K562 (cell line): Measurements from ENCODE around the gene LXN. TPM values are rescaled to one million over a fixed set of nuclear protein-coding genes. Genes with fewer than 3 reads are reported as not detected.
A peak's percentile ranks its signal among the peaks of the same experiment; 100 is the strongest.

ENCODE experiments used
- AFF1 ChIP-seq, 2 experiments: fragments of 450-650 bp; IDR thresholded peaks; 2 replicates each; pipeline ENCODE4 v1.6.1; 2018; ENCODE audit warnings: mild to moderate bottlenecking in 2 of 2, low read depth in 1 of 2; ENCODE audit not compliant: partially characterized antibody in 2 of 2
- ARNT ChIP-seq, 2 experiments: fragments of 450-650 bp; IDR thresholded peaks; 2 replicates each; pipeline ENCODE4 v1.6.1; 2016; ENCODE audit warnings: mild to moderate bottlenecking in 1 of 2
- CBX2 ChIP-seq: fragments of 200-600 bp; sonication (generic); IDR thresholded peaks from one replicate; pipeline ENCODE4 v1.6.1; 2012; ENCODE audit warnings: mild to moderate bottlenecking, low read length, inconsistent platforms; ENCODE audit not compliant: insufficient read depth, poor library complexity, severe bottlenecking
- CHD4 ChIP-seq: fragments of 200-600 bp; sonication (generic); IDR thresholded peaks from 3 replicates; pipeline ENCODE4 v1.6.1; 2012; ENCODE audit warnings: low read depth, mild to moderate bottlenecking, mixed read lengths, low read length, inconsistent platforms; ENCODE audit not compliant: insufficient read depth, insufficient replicate concordance, poor library complexity, severe bottlenecking
- DMBX1 ChIP-seq: fragments of 250-450 bp; sonication (Bioruptor Pico); IDR thresholded peaks from 2 replicates; pipeline ENCODE4 v1.8.0; 2022; ENCODE audit warnings: inconsistent platforms, mild to moderate bottlenecking, moderate library complexity, borderline replicate concordance
- ERF ChIP-seq: fragments of 450-650 bp; formaldehyde crosslinking; IDR thresholded peaks from 2 replicates; pipeline ENCODE4 v1.4.0; 2020; ENCODE audit warnings: mild to moderate bottlenecking, mixed read lengths
- FOXJ2 ChIP-seq: fragments of 200-800 bp; sonication (Bioruptor generic); IDR thresholded peaks from 2 replicates; pipeline ENCODE4 v1.6.1; 2016; ENCODE audit warnings: missing genetic modification characterization, missing compliant biosample characterization
- FOXK1 ChIP-seq: sonication (generic); formaldehyde crosslinking; IDR thresholded peaks from 2 replicates; pipeline ENCODE4 v1.8.0; 2022; ENCODE audit warnings: missing genetic modification reagents, mild to moderate bottlenecking, borderline replicate concordance
- GABPB2 ChIP-seq: fragments of 250-450 bp; sonication (Bioruptor Pico); conservative IDR thresholded peaks from 2 replicates; pipeline ENCODE4 v1.5.1; 2021; ENCODE audit warnings: mild to moderate bottlenecking
- NFRKB ChIP-seq: fragments of 450-650 bp; IDR thresholded peaks from 2 replicates; pipeline ENCODE4 v1.6.1; 2016; ENCODE audit warnings: low read depth
- NFYB ChIP-seq: IDR thresholded peaks from 2 replicates; pipeline ENCODE4 v1.6.1; 2011; ENCODE audit warnings: mild to moderate bottlenecking, moderate library complexity; ENCODE audit not compliant: insufficient read length; ENCODE audit errors: extremely low read depth
- PHB ChIP-seq: fragments of 250-450 bp; sonication (Bioruptor Pico); IDR thresholded peaks from 2 replicates; pipeline ENCODE4 v1.5.0; 2021
- RB1 ChIP-seq: fragments of 450-650 bp; IDR thresholded peaks from 2 replicates; pipeline ENCODE4 v1.6.1; 2017; ENCODE audit warnings: low read depth, mild to moderate bottlenecking
- RBM17 ChIP-seq: fragments of 200-400 bp; formaldehyde crosslinking; IDR thresholded peaks from 2 replicates; pipeline ENCODE4 v1.6.1; 2017; ENCODE audit warnings: low read depth, mild to moderate bottlenecking, low read length, borderline replicate concordance
- STAG1 ChIP-seq: sonication (generic); formaldehyde crosslinking; IDR thresholded peaks from 2 replicates; pipeline ENCODE4 v1.5.0; 2020; ENCODE audit warnings: missing genetic modification reagents, borderline replicate concordance
- STAT5A ChIP-seq: IDR thresholded peaks from 2 replicates; pipeline ENCODE4 v1.6.1; 2012; ENCODE audit warnings: low read length, inconsistent platforms, borderline replicate concordance
- TCF7 ChIP-seq: sonication (generic); IDR thresholded peaks from 2 replicates; pipeline ENCODE4 v1.6.1; 2016; ENCODE audit warnings: antibody characterized with exemption, borderline replicate concordance
- TEAD2 ChIP-seq: fragments of 450-650 bp; IDR thresholded peaks from 2 replicates; pipeline ENCODE4 v1.6.1; 2016; ENCODE audit warnings: missing genetic modification characterization, control low read depth, missing compliant biosample characterization
- VEZF1 ChIP-seq: fragments of 200-800 bp; sonication (Bioruptor generic); IDR thresholded peaks from 2 replicates; pipeline ENCODE4 v1.6.1; 2017; ENCODE audit warnings: missing genetic modification characterization, missing compliant biosample characterization
- ZNF12 ChIP-seq: sonication (generic); formaldehyde crosslinking; IDR thresholded peaks from 2 replicates; pipeline ENCODE4 v1.4.0; 2020; ENCODE audit warnings: mild to moderate bottlenecking, missing genetic modification reagents
- ZNF133 ChIP-seq: fragments of 250-450 bp; sonication (Bioruptor Pico); IDR thresholded peaks from 2 replicates; pipeline ENCODE4 v1.4.0; 2020; ENCODE audit warnings: mild to moderate bottlenecking
- ZNF316 ChIP-seq: fragments of 450-650 bp; IDR thresholded peaks from 2 replicates; pipeline ENCODE4 v1.6.1; 2016
- ZNF395 ChIP-seq: fragments of 200-800 bp; sonication (Bioruptor generic); IDR thresholded peaks from 2 replicates; pipeline ENCODE4 v1.6.1; 2017; ENCODE audit warnings: missing genetic modification characterization, missing compliant biosample characterization
- ZNF717 ChIP-seq: fragments of 250-450 bp; sonication (Bioruptor Pico); IDR thresholded peaks from 2 replicates; pipeline ENCODE4 v1.5.0; 2021
- polyA plus RNA-seq, 8 experiments: library from polyadenylated mRNA; depleted of rRNA in 4 of 8; stranded (reverse) in 5 of 8; unstranded in 3 of 8; fragments of >200 nt; fragmentation: Nextera tagmentation in 2 of 8; fragmentation: Illumina TruSeq in 1 of 8; extraction: Ambion mirVana in 2 of 8; extraction: Trizol in 1 of 8; gene quantifications; 2 replicates each; pipeline versions ENCODE4 v1.2.1 to v1.2.3, GENCODE V29; 2011 to 2014; ENCODE audit warnings: inconsistent platforms in 1 of 8, missing spikeins in 1 of 8
- total RNA-seq, 7 experiments: library from RNA; depleted of rRNA in 6 of 7; stranded (reverse); fragments of >200 nt in 6 of 7; fragmentation: Illumina TruSeq in 2 of 7; extraction: Trizol in 2 of 7; gene quantifications; 2 replicates each; pipeline versions ENCODE4 v1.2.1 to v1.2.3, GENCODE V29; 2011 to 2021; ENCODE audit warnings: low replicate concordance in 1 of 7

Gene LXN
- total and polyA plus RNA-seq, 9 of the 15 experiments (the other 6 are each of a cell fraction or from before 2014, with no cell fraction given): 0.08 to 0.13 TPM; not detected in 7

- no peak for TF ChIP-seq DMBX1 (CRISPR knock-in tag)
- TF ChIP-seq ZNF133 (CRISPR knock-in tag): no peak
- no peak for TF ChIP-seq CHD4
- no peak for TF ChIP-seq STAT5A
- TF ChIP-seq VEZF1: no peak
- no peak for TF ChIP-seq ZNF395 (CRISPR knock-in tag)
- no peak for TF ChIP-seq NFRKB
- TF ChIP-seq ERF: no peak
- TF ChIP-seq GABPB2 (CRISPR knock-in tag): no peak
- TF ChIP-seq TEAD2 (tag): no peak
- TF ChIP-seq NFYB: no peak
- TF ChIP-seq RBM17: no peak
- TF ChIP-seq FOXK1: no peak
- no peak for TF ChIP-seq TCF7
- TF ChIP-seq ZNF717 (CRISPR knock-in tag): no peak
- TF ChIP-seq RB1: no peak
- no peak for TF ChIP-seq AFF1 (IDR thresholded peaks at IDR 0.05; ENCODE audit: low read depth in 1 of 2, partially characterized antibody in 2 of 2)
- no peak for TF ChIP-seq FOXJ2
- TF ChIP-seq PHB (CRISPR knock-in tag): no peak
- no peak for TF ChIP-seq ZNF12
- TF ChIP-seq ARNT (IDR thresholded peaks at IDR 0.05): no peak
- peak; percentile 70 for TF ChIP-seq ZNF316
- no peak for TF ChIP-seq CBX2
- no peak for TF ChIP-seq STAG1
Measured at GRCh38 chr3:158709666-158710083, 37.2 kb upstream of the LXN start (continued).
